ENCODE data around the gene MUC21. TPM values are rescaled to one million over a fixed set of nuclear protein-coding genes. Genes with fewer than 3 reads are reported as not detected.
A peak's percentile ranks its signal among the peaks of the same experiment; 100 is the strongest.

MUC21 gene
- total RNA-seq: not detected
- polyA plus RNA-seq: under 1 TPM; 0.01 to 0.07 (median 0.07) TPM
- long read RNA-seq, donor 1: 0 reads
- long read RNA-seq, donor 2: 0 reads

- Histone ChIP-seq H3K9me3 (no peaks in the 10 kb centered on the region), H3K27ac (peak within 1 kb of the TSS; percentile 23), H3K4me3 (no peak within 1 kb of the TSS), H3K4me1 (peaks cover 7% of the 10 kb centered on the region), H3K27me3 (ENCODE audit: insufficient read depth in 3 of 3, low read length in 2 of 3) (peaks cover 0 to 12% (median 0%) of the 10 kb centered on the region in 3 donors), H3K36me3 (ENCODE audit: insufficient read depth in 1 of 2, low read depth in 1 of 2) (no peaks in the 10 kb centered on the region)
- intact Hi-C loops (cut with DNase I): no loop called here
- WGBS, 3 donors: 80 to 90% (median 86%) methylated on average over 6 of the region's 6 CpGs
- ATAC-seq: no peak
- no peak for DNase-seq
- no peak for TF ChIP-seq CTCF (IDR thresholded peaks at IDR 0.05)
These were observed at the start of gene MUC21 for GRCh38 chr6:30983439-30983838. Gene MUC21, plus strand, starts transcription at chr6:30983718. Its CDS starts 241 bp downstream, at chr6:30983959.

- DNase-seq (no peak), ATAC-seq (no peak)
- Histone ChIP-seq H3K4me1 (no peaks in the 10 kb centered on the region), H3K36me3 (ENCODE audit: insufficient read depth in 1 of 2, low read depth in 1 of 2) (no peaks in the 10 kb centered on the region), H3K9me3 (no peaks in the 10 kb centered on the region), H3K27me3 (ENCODE audit: insufficient read depth in 3 of 3, low read length in 2 of 3) (peaks cover 0 to 3% (median 0%) of the 10 kb centered on the region in 3 donors), H3K27ac (no peak overlapping the region), H3K4me3 (no peak overlapping the region)
- intact Hi-C loops (cut with DNase I): loop anchor here in 1 of 2 donors (5.0 kb wide), 1 partner anchor 112 kb away; no protein-coding TSS in a partner anchor
- no peak for TF ChIP-seq CTCF (IDR thresholded peaks at IDR 0.05)
- WGBS, 3 donors: 33 to 41% (median 35%) methylated on average over 3 of the region's 3 CpGs
These were observed 48.5 kb upstream of the MUC21 start for GRCh38 chr6:30935018-30935417.

DNA sequence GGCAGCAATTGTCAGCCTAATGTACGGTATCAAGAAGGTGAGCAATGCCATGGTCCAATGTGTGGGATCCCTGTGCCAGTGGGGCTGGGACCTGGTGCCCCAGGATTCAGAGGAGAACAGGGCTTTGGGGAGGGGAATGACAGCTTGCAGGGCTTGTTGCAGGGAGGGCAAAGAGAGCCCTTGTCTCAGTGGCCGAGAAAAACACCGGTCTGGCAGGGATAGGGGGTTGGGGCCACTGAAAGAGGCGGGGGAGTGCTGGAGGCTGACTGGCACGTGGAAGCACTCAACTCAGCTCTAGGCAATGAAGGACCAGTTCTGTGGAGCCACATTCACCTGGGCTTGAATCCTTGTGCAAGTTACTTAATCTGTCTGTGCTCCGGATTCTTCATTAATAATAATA is 46.3 kb upstream of the MUC21 start:
- Histone ChIP-seq H3K9me3 (no peaks in the 10 kb centered on the region), H3K4me1 (no peaks in the 10 kb centered on the region), H3K36me3 (ENCODE audit: insufficient read depth in 1 of 2, low read depth in 1 of 2) (no peaks in the 10 kb centered on the region), H3K27ac (no peak overlapping the region), H3K27me3 (ENCODE audit: insufficient read depth in 3 of 3, low read length in 2 of 3) (peaks cover 0 to 10% (median 6%) of the 10 kb centered on the region in 3 donors), H3K4me3 (no peak overlapping the region)
- no peak for ATAC-seq
- DNase-seq: no peak
- intact Hi-C loops (cut with DNase I): loop anchor here in 1 of 2 donors (5.0 kb wide), 1 partner anchor 110 kb away; no protein-coding TSS in a partner anchor
- whole genome bisulfite sequencing, 3 donors: 67 to 73% (median 69%) methylated on average over 6 of the region's 6 CpGs
- no peak for TF ChIP-seq CTCF (IDR thresholded peaks at IDR 0.05)

DNA sequence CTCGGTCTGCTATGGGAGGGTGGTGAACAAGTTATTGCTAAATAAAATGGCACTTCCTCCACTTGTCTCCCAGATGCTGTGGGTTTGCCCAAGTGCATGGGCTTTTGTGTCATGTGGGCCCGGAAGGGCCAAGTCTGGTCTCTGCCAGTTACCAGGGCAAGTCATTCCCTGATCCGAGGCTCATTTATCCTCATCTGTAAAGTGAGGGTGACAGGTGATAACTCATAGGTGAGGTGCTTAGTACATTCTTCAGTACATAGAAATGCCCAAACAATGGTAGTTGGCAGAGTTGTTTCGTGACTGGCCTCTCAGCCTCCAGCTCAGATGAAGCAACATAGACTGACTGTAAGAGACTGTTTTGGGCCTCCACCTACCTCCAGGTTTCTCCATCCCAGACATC is 44.8 kb upstream of the MUC21 start:
- intact Hi-C loops (cut with DNase I): loop anchor here in 1 of 2 donors (5.0 kb wide), 1 partner anchor 109 kb away; no protein-coding TSS in a partner anchor
- ATAC-seq: no peak
- no peaks in the 10 kb centered on the region for H3K9me3 ChIP-seq
- WGBS, 3 donors: 67 to 76% (median 71%) methylated on average over 4 of the region's 4 CpGs
- H3K27me3 ChIP-seq (ENCODE audit: insufficient read depth in 3 of 3, low read length in 2 of 3): peaks cover 0 to 20% (median 6%) of the 10 kb centered on the region in 3 donors
- no peaks in the 10 kb centered on the region for H3K4me1 ChIP-seq
- DNase-seq: no peak
- H3K27ac ChIP-seq: no peak overlapping the region
- H3K4me3 ChIP-seq: no peak overlapping the region
- TF ChIP-seq CTCF (IDR thresholded peaks at IDR 0.05): no peak
- H3K36me3 ChIP-seq (ENCODE audit: insufficient read depth in 1 of 2, low read depth in 1 of 2): no peaks in the 10 kb centered on the region

GRCh38 chr6:30939473-30939872 is 44.0 kb upstream of the MUC21 start:
- Histone ChIP-seq H3K4me1 (no peaks in the 10 kb centered on the region), H3K4me3 (no peak overlapping the region), H3K36me3 (ENCODE audit: insufficient read depth in 1 of 2, low read depth in 1 of 2) (no peaks in the 10 kb centered on the region), H3K27ac (no peak overlapping the region), H3K9me3 (no peaks in the 10 kb centered on the region), H3K27me3 (ENCODE audit: insufficient read depth in 3 of 3, low read length in 2 of 3) (peaks cover 0 to 24% (median 6%) of the 10 kb centered on the region in 3 donors)
- ATAC-seq (no peak), DNase-seq (no peak)
- intact Hi-C loops (cut with DNase I): loop anchor here in 1 of 2 donors (5.0 kb wide), 1 partner anchor 108 kb away; no protein-coding TSS in a partner anchor
- TF ChIP-seq CTCF (IDR thresholded peaks at IDR 0.05): no peak
- WGBS, 3 donors: 51 to 57% (median 55%) methylated on average over 3 of the region's 3 CpGs
